HepG2 (cell line): ENCODE measurements around the gene RABL6. TPM values are rescaled to one million over a fixed set of nuclear protein-coding genes. Genes with fewer than 3 reads are reported as not detected.
A peak's percentile ranks its signal among the peaks of the same experiment; 100 is the strongest.

Source experiments
- CC2D1A ChIP-seq: sonication (generic); formaldehyde crosslinking; IDR thresholded peaks from 2 replicates; pipeline ENCODE4 v1.8.1; 2023; ENCODE audit warnings: mild to moderate bottlenecking, missing genetic modification reagents
- DPF2 ChIP-seq: sonication (generic); formaldehyde crosslinking; IDR thresholded peaks from 2 replicates; pipeline ENCODE4 v1.4.0; 2020; ENCODE audit warnings: mild to moderate bottlenecking, low read depth, missing genetic modification reagents, borderline replicate concordance
- HIC2 ChIP-seq: sonication (generic); formaldehyde crosslinking; IDR thresholded peaks from 2 replicates; pipeline ENCODE4 v1.9.0; 2022; ENCODE audit warnings: low read depth, missing genetic modification reagents
- HNF4A ChIP-seq: sonication (generic); formaldehyde crosslinking; IDR thresholded peaks from 2 replicates; pipeline ENCODE4 v1.4.0; 2020; ENCODE audit warnings: missing genetic modification reagents
- ISL2 ChIP-seq: sonication (generic); formaldehyde crosslinking; IDR thresholded peaks from 2 replicates; pipeline ENCODE4 v1.5.0; 2020; ENCODE audit warnings: missing genetic modification reagents
- JUNB ChIP-seq: sonication (generic); formaldehyde crosslinking; IDR thresholded peaks from 2 replicates; pipeline ENCODE4 v1.8.0; 2022; ENCODE audit warnings: missing genetic modification reagents, mild to moderate bottlenecking, borderline replicate concordance
- NR2F6 ChIP-seq, 2 experiments: IDR thresholded peaks; 2 replicates each; pipeline ENCODE4 v1.6.1; 2016; ENCODE audit warnings: antibody characterized with exemption in 1 of 2, mild to moderate bottlenecking in 1 of 2
- PHF8 ChIP-seq: sonication (generic); formaldehyde crosslinking; IDR thresholded peaks from 2 replicates; pipeline ENCODE4 v1.5.0; 2020; ENCODE audit warnings: missing genetic modification reagents
- SALL1 ChIP-seq: sonication (generic); formaldehyde crosslinking; IDR thresholded peaks from 2 replicates; pipeline ENCODE4 v1.8.0; 2022; ENCODE audit warnings: mild to moderate bottlenecking, missing genetic modification reagents
- SOX6 ChIP-seq, 2 experiments: fragments of 450-650 bp in 1 of 2; sonication (generic) in 1 of 2; formaldehyde crosslinking in 1 of 2; IDR thresholded peaks; 2 replicates each; pipeline versions ENCODE4 v1.4.0 to v1.6.1; 2017 to 2020; ENCODE audit warnings: antibody characterized with exemption in 1 of 2, mild to moderate bottlenecking in 1 of 2, missing genetic modification reagents in 1 of 2
- ZBTB34 ChIP-seq: sonication (generic); formaldehyde crosslinking; IDR thresholded peaks from 2 replicates; pipeline ENCODE4 v1.8.0; 2022; ENCODE audit warnings: mild to moderate bottlenecking, missing genetic modification reagents
- ZNF609 ChIP-seq: sonication (generic); formaldehyde crosslinking; IDR thresholded peaks from 2 replicates; pipeline ENCODE4 v1.4.0; 2020; ENCODE audit warnings: mild to moderate bottlenecking, missing genetic modification reagents, borderline replicate concordance
- ZNF687 ChIP-seq: sonication (generic); formaldehyde crosslinking; IDR thresholded peaks from 2 replicates; pipeline ENCODE4 v1.5.1; 2020; ENCODE audit warnings: mild to moderate bottlenecking, missing genetic modification reagents, moderate library complexity
- ZNF766 ChIP-seq: sonication (generic); formaldehyde crosslinking; IDR thresholded peaks from 2 replicates; pipeline ENCODE4 v1.5.0; 2020; ENCODE audit warnings: missing genetic modification reagents, borderline replicate concordance
- ZNF816 ChIP-seq: sonication (generic); formaldehyde crosslinking; IDR thresholded peaks from 2 replicates; pipeline ENCODE4 v1.8.0; 2022; ENCODE audit warnings: missing genetic modification reagents, mild to moderate bottlenecking, borderline replicate concordance
- ZSCAN9 ChIP-seq: IDR thresholded peaks from 2 replicates; pipeline ENCODE4 v1.6.1; 2016; ENCODE audit warnings: borderline replicate concordance
- polyA plus RNA-seq, 8 experiments: library from polyadenylated mRNA; depleted of rRNA in 3 of 8; stranded (reverse) in 7 of 8; unstranded in 1 of 8; fragments of >200 nt; fragmentation: Illumina TruSeq in 4 of 8; extraction: Trizol in 4 of 8; gene quantifications; 2 replicates each; pipeline versions ENCODE4 v1.2.1 to v1.2.3, GENCODE V29; 2011 to 2016; ENCODE audit warnings: low read depth in 4 of 8, missing spikeins in 1 of 8, mixed read lengths in 1 of 8; ENCODE audit not compliant: insufficient read depth in 1 of 8
- total RNA-seq, 5 experiments: library from RNA; depleted of rRNA; stranded (reverse); fragments of >200 nt; fragmentation: Illumina TruSeq; extraction: Trizol; gene quantifications; 2 replicates each; pipeline ENCODE4 v1.2.3, GENCODE V29; 2016; ENCODE audit warnings: low read depth in 1 of 5

Gene RABL6
- total and polyA plus RNA-seq, 2 of the 13 experiments (the other 11 are each of a cell fraction or from before 2014, with no cell fraction given): 81.5 to 125 TPM

GRCh38 chr9:136787690-136788400 is 19.9 kb upstream of the RABL6 start (continued):
- TF ChIP-seq ZNF687 (CRISPR knock-in tag): peak; percentile 79
- no peak for TF ChIP-seq ZNF766 (CRISPR knock-in tag)
- no peak for TF ChIP-seq HIC2 (CRISPR knock-in tag)
- no peak for TF ChIP-seq HNF4A (CRISPR knock-in tag)
- TF ChIP-seq NR2F6 (IDR thresholded peaks at IDR 0.05): no peak
- peak; percentile 35; the same call in 1 of the 2 replicates for TF ChIP-seq NR2F6 (CRISPR knock-in tag; IDR thresholded peaks at IDR 0.05)
- TF ChIP-seq ISL2 (CRISPR knock-in tag): no peak
- TF ChIP-seq PHF8: peak; percentile 32; the same call in 1 of the 2 replicates
- no peak for TF ChIP-seq JUNB (CRISPR knock-in tag)
- no peak for TF ChIP-seq DPF2 (CRISPR knock-in tag)
- no peak for TF ChIP-seq ZNF816 (CRISPR knock-in tag)
- no peak for TF ChIP-seq CC2D1A
- no peak for TF ChIP-seq SOX6 (IDR thresholded peaks at IDR 0.05)
- peak; percentile 41; the same call in 1 of the 2 replicates for TF ChIP-seq SOX6 (CRISPR knock-in tag; IDR thresholded peaks at IDR 0.05)
- TF ChIP-seq ZNF609 (CRISPR knock-in tag): peak; percentile 34; the same call in 1 of the 2 replicates
- TF ChIP-seq SALL1 (CRISPR knock-in tag): peak; percentile 72
- no peak for TF ChIP-seq ZSCAN9
- TF ChIP-seq ZBTB34: peak; percentile 52; the same call in 1 of the 2 replicates
